ENCODE results near the gene PTPN1. TPM values are rescaled to one million over a fixed set of nuclear protein-coding genes. Genes with fewer than 3 reads are reported as not detected.
"Not testable (repeated sequence)": the region's sequence is repeated elsewhere in the genome, so short reads cannot be mapped to it uniquely, and the experiment has no call there.

The PTPN1 gene
- total RNA-seq, 1 experiment from 2014 or later = 33.0 TPM

GRCh38 chr20:50494428-50494827 is 15.8 kb upstream of the PTPN1 start:
- H3K36me3 ChIP-seq (replicated peaks; ENCODE audit: control insufficient read depth, insufficient read depth, low read length) = no peaks in the 10 kb centered on the region
- H3K4me3 ChIP-seq (ENCODE audit: insufficient read depth, low read depth, low read length) = no peak overlapping the region
- no peaks in the 10 kb centered on the region for H3K27me3 ChIP-seq (ENCODE audit: control insufficient read depth, insufficient read depth, low read length)
- DNase-seq = no peak

DNA sequence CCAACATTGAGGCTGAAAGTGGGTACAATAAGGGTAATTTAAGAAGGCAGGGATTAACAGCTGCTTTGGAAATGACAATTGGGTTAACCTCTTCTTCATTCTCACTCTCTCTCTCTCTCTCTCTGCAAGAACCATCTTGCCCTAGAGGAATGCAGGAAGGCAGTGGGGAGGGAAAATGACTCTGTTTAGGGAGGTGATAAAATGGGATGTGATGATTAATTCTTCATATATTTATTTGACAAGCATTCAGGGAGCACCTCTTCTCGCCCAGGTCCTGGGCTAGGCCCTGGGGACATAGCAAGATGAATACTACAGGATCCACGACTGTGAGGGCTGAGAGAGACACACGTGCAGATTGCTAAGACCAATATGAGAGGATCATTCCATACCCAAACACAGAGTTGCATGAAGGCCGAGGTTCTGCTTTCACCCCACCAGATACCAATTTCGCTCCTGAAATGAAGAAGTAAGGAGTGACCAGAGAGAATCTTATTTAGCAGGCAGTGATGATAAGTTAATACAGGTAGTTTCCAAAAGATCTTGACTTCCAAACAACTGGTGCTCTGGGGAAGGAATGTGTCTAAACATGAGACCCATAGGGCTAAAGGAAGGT is 13.3 kb upstream of the PTPN1 start:
- H3K27me3 ChIP-seq (ENCODE audit: control insufficient read depth, insufficient read depth, low read length) = no peaks in the 10 kb centered on the region
- DNase-seq = no peak
- H3K4me3 ChIP-seq (ENCODE audit: insufficient read depth, low read depth, low read length) = no peak overlapping the region
- no peaks in the 10 kb centered on the region for H3K36me3 ChIP-seq (replicated peaks; ENCODE audit: control insufficient read depth, insufficient read depth, low read length)

DNA sequence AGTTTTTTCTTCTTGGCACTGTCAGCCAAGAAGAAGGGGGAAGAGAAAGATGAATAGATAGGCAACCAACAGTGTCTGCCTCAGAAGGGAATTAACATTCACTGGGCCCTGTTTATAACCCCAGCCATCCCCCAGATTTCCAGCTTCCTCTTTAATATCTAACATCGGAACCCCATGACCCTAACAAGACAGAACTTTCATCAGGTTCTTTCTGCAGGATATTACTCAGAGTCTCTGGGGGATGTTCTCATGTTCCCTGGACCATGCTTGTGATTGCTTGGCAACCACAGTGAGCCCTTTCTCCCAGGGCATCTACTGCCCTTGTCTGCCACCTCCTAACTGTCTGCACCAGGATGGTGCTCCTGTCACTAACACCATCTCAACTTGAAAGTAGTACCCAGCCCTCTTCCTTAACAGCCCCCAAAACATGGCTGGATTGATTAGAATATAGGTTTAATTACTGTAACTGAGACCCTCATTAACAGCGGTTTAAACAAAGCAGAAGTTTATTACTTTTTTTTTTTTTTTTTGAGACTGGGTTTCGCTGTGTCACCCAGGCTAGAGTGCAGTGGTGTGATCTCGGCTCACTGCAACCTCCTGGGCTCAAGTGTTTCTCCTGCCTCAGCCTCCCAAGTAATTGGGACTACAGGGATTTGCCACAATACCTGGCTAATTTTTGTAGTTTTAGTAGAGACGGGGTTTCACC is 12.0 kb upstream of the PTPN1 start:
- no peaks in the 10 kb centered on the region for H3K36me3 ChIP-seq (replicated peaks; ENCODE audit: control insufficient read depth, insufficient read depth, low read length)
- H3K4me3 ChIP-seq (ENCODE audit: insufficient read depth, low read depth, low read length) = no peak overlapping the region
- H3K27me3 ChIP-seq (ENCODE audit: control insufficient read depth, insufficient read depth, low read length) = no peaks in the 10 kb centered on the region
- no peak for DNase-seq

DNA sequence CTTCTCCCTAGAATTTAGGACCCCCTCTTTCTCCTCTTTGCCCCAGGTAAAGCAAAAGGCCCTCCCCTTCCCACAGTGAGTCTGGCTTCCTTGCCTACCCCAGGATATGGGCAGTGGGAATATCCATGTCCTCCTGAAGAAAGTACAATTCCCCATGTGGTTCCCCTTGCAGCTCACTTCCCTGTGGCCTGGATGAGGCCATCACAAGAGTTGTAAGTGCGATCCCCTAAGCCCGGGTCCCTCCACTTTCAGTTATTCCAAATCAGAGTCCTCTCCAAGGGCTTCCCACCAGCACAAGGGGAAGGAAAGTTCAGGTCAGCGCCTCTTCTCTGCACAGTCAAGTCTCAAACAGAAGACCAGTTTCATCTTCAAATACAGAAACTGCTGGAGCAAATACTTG is 10.2 kb upstream of the PTPN1 start:
- Histone ChIP-seq H3K4me3 (ENCODE audit: insufficient read depth, low read depth, low read length) (no peak overlapping the region), H3K27me3 (ENCODE audit: control insufficient read depth, insufficient read depth, low read length) (no peaks in the 10 kb centered on the region), H3K36me3 (replicated peaks; ENCODE audit: control insufficient read depth, insufficient read depth, low read length) (no peaks in the 10 kb centered on the region)
- no peak for DNase-seq

GRCh38 chr20:50501972-50502745 is 8.0 kb upstream of the PTPN1 start:
- H3K4me3 ChIP-seq (ENCODE audit: insufficient read depth, low read depth, low read length) = no peak overlapping the region
- no peak for DNase-seq
- no peaks in the 10 kb centered on the region for H3K27me3 ChIP-seq (ENCODE audit: control insufficient read depth, insufficient read depth, low read length)
- no peaks in the 10 kb centered on the region for H3K36me3 ChIP-seq (replicated peaks; ENCODE audit: control insufficient read depth, insufficient read depth, low read length)

- Histone ChIP-seq H3K4me3 (ENCODE audit: insufficient read depth, low read depth, low read length) (no peak overlapping the region), H3K27me3 (ENCODE audit: control insufficient read depth, insufficient read depth, low read length) (no peaks in the 10 kb centered on the region), H3K36me3 (replicated peaks; ENCODE audit: control insufficient read depth, insufficient read depth, low read length) (no peaks in the 10 kb centered on the region)
- DNase-seq = no peak
Observed at GRCh38 chr20:50504231-50504823, 5.9 kb upstream of the PTPN1 start.

- no peaks in the 10 kb centered on the region for H3K27me3 ChIP-seq (ENCODE audit: control insufficient read depth, insufficient read depth, low read length)
- DNase-seq = no peak
Observed at GRCh38 chr20:50506270-50506579, 4.0 kb upstream of the PTPN1 start.

GRCh38 chr20:50507745-50508144 is 2.4 kb upstream of the PTPN1 start:
- H3K4me3 ChIP-seq (ENCODE audit: insufficient read depth, low read depth, low read length); DNase-seq; H3K36me3 ChIP-seq (replicated peaks; ENCODE audit: control insufficient read depth, insufficient read depth, low read length); H3K27me3 ChIP-seq (ENCODE audit: control insufficient read depth, insufficient read depth, low read length): not testable (repeated sequence)

More at GRCh38 chr20:50506270-50506579, 4.0 kb upstream of the PTPN1 start:
- Histone ChIP-seq H3K4me3 (ENCODE audit: insufficient read depth, low read depth, low read length) (no peak overlapping the region), H3K36me3 (replicated peaks; ENCODE audit: control insufficient read depth, insufficient read depth, low read length) (no peaks in the 10 kb centered on the region)

- no peaks in the 10 kb centered on the region for H3K27me3 ChIP-seq (ENCODE audit: control insufficient read depth, insufficient read depth, low read length)
- no peak overlapping the region for H3K4me3 ChIP-seq (ENCODE audit: insufficient read depth, low read depth, low read length)
- H3K36me3 ChIP-seq (replicated peaks; ENCODE audit: control insufficient read depth, insufficient read depth, low read length) = no peaks in the 10 kb centered on the region
- DNase-seq = no peak
Observed at GRCh38 chr20:50508171-50508755, 1.9 kb upstream of the PTPN1 start.

- no peak for DNase-seq
- no peaks in the 10 kb centered on the region for H3K27me3 ChIP-seq (ENCODE audit: control insufficient read depth, insufficient read depth, low read length)
- H3K4me3 ChIP-seq (ENCODE audit: insufficient read depth, low read depth, low read length) = peak overlapping the region; percentile 98
- no peaks in the 10 kb centered on the region for H3K36me3 ChIP-seq (replicated peaks; ENCODE audit: control insufficient read depth, insufficient read depth, low read length)
Observed at GRCh38 chr20:50510706-50511542, 741 bp downstream of the PTPN1 start.

DNA sequence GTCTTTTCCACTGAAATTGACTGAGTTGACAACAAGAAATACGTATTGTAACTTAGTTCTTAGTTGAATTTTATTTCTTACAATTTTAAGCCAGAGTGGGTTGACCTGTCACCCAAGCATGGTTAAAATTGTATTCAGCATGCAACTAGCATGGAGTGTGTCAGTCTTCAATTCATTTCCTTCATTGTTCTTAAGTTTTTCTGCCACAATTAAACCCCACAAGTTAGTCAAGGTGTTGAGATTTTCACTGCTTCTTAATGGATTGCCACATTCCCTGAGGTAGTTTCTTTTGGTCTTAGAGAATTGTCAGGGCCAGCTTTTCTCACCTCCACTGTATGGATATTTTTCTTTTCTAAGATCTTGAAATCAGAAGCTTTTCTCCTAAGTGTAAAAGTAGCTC is 2.1 kb downstream of the PTPN1 start:
- no peak for DNase-seq
- no peaks in the 10 kb centered on the region for H3K36me3 ChIP-seq (replicated peaks; ENCODE audit: control insufficient read depth, insufficient read depth, low read length)
- H3K4me3 ChIP-seq (ENCODE audit: insufficient read depth, low read depth, low read length) = no peak overlapping the region
- H3K27me3 ChIP-seq (ENCODE audit: control insufficient read depth, insufficient read depth, low read length) = no peaks in the 10 kb centered on the region

GRCh38 chr20:50513169-50514034 is 3.2 kb downstream of the PTPN1 start:
- H3K36me3 ChIP-seq (replicated peaks; ENCODE audit: control insufficient read depth, insufficient read depth, low read length) = no peaks in the 10 kb centered on the region
- DNase-seq = no peak
- no peak overlapping the region for H3K4me3 ChIP-seq (ENCODE audit: insufficient read depth, low read depth, low read length)
- no peaks in the 10 kb centered on the region for H3K27me3 ChIP-seq (ENCODE audit: control insufficient read depth, insufficient read depth, low read length)

- DNase-seq = no peak
- no peaks in the 10 kb centered on the region for H3K27me3 ChIP-seq (ENCODE audit: control insufficient read depth, insufficient read depth, low read length)
- no peaks in the 10 kb centered on the region for H3K36me3 ChIP-seq (replicated peaks; ENCODE audit: control insufficient read depth, insufficient read depth, low read length)
- H3K4me3 ChIP-seq (ENCODE audit: insufficient read depth, low read depth, low read length) = no peak overlapping the region
Observed at GRCh38 chr20:50514035-50514337, 3.8 kb downstream of the PTPN1 start.

All from H7 (cell line).